ENCODE measurements around the gene GNGT2. TPM values are rescaled to one million over a fixed set of nuclear protein-coding genes. Genes with fewer than 3 reads are reported as not detected.

GNGT2 gene
- total RNA-seq, 1 donor from 2014 or later = not detected

- DNase-seq (ENCODE audit: low spot score in 2 of 2) = no peak
- no peak overlapping the region for H3K4me3 ChIP-seq
- H3K4me1 ChIP-seq = no peaks in the 10 kb centered on the region
- no peaks in the 10 kb centered on the region for H3K36me3 ChIP-seq
- no peak overlapping the region for H3K27ac ChIP-seq
- intact Hi-C loops (cut with DNase I) = loop anchor here (10.0 kb wide), 2 partner anchors 217 to 1143 kb away; partner anchors contain the start of gene PHB1
- TF ChIP-seq, protein P1, sequence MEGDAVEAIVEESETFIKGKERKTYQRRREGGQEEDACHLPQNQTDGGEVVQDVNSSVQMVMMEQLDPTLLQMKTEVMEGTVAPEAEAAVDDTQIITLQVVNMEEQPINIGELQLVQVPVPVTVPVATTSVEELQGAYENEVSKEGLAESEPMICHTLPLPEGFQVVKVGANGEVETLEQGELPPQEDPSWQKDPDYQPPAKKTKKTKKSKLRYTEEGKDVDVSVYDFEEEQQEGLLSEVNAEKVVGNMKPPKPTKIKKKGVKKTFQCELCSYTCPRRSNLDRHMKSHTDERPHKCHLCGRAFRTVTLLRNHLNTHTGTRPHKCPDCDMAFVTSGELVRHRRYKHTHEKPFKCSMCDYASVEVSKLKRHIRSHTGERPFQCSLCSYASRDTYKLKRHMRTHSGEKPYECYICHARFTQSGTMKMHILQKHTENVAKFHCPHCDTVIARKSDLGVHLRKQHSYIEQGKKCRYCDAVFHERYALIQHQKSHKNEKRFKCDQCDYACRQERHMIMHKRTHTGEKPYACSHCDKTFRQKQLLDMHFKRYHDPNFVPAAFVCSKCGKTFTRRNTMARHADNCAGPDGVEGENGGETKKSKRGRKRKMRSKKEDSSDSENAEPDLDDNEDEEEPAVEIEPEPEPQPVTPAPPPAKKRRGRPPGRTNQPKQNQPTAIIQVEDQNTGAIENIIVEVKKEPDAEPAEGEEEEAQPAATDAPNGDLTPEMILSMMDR (IDR thresholded peaks at IDR 0.05) = no peak
- no peaks in the 10 kb centered on the region for H3K9me3 ChIP-seq
- no peaks in the 10 kb centered on the region for H3K27me3 ChIP-seq
Measured at GRCh38 chr17:49198211-49198610, 12.2 kb downstream of the GNGT2 start.

GRCh38 chr17:49197346-49197998, 12.9 kb downstream of the GNGT2 start:
- no peaks in the 10 kb centered on the region for H3K36me3 ChIP-seq
- H3K27ac ChIP-seq = no peak overlapping the region
- DNase-seq (ENCODE audit: low spot score in 2 of 2) = no peak
- H3K9me3 ChIP-seq = no peaks in the 10 kb centered on the region
- no peak overlapping the region for H3K4me3 ChIP-seq
- TF ChIP-seq, protein P1 (IDR thresholded peaks at IDR 0.05) = no peak
- no peaks in the 10 kb centered on the region for H3K4me1 ChIP-seq
- H3K27me3 ChIP-seq = no peaks in the 10 kb centered on the region
- intact Hi-C loops (cut with DNase I) = loop anchor here (10.0 kb wide), 2 partner anchors 217 to 1143 kb away; partner anchors contain the start of gene PHB1

DNA sequence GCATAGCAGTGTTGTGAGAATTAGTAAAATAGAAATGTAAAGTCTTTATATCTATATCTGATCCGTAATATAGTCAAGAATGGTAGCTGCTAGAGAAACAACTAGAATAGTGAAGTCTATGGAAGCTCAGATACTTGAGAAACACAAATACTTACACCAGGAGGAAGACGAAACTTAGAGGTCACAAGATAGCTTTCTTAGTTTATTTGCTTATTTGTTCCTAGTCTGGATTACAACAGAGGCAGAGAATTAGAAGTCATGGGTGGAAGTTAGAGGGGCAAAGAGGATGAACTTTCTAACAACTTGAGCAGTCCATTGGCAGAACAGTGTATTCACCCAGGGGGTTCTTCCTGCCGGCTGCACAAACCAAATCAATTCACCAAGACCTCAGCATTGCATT, 13.9 kb downstream of the GNGT2 start:
- H3K36me3 ChIP-seq = no peaks in the 10 kb centered on the region
- TF ChIP-seq, protein P1 (IDR thresholded peaks at IDR 0.05) = no peak
- no peak for DNase-seq (ENCODE audit: low spot score in 2 of 2)
- H3K27ac ChIP-seq = no peak overlapping the region
- H3K4me3 ChIP-seq = no peak overlapping the region
- peaks cover 0 to under 1% of the 10 kb centered on the region in 2 donors for H3K4me1 ChIP-seq
- H3K27me3 ChIP-seq = no peaks in the 10 kb centered on the region
- H3K9me3 ChIP-seq = no peaks in the 10 kb centered on the region
- intact Hi-C loops (cut with DNase I) = loop anchor here (10.0 kb wide), 2 partner anchors 218 to 1142 kb away; partner anchors contain the start of gene PHB1

GRCh38 chr17:49195751-49196150, 14.6 kb downstream of the GNGT2 start:
- Histone ChIP-seq H3K4me1 (peaks cover 0 to 3% of the 10 kb centered on the region in 2 donors), H3K9me3 (no peaks in the 10 kb centered on the region), H3K36me3 (no peaks in the 10 kb centered on the region), H3K27ac (no peak overlapping the region), H3K4me3 (no peak overlapping the region), H3K27me3 (no peaks in the 10 kb centered on the region)
- intact Hi-C loops (cut with DNase I) = loop anchor here (10.0 kb wide), 2 partner anchors 219 to 1141 kb away; partner anchors contain the start of gene PHB1
- DNase-seq (ENCODE audit: low spot score in 2 of 2) = no peak
- TF ChIP-seq, protein P1 (IDR thresholded peaks at IDR 0.05) = no peak

- intact Hi-C loops (cut with DNase I) = loop anchor here (10.0 kb wide), 2 partner anchors 221 to 1139 kb away; partner anchors contain the start of gene PHB1
- H3K9me3 ChIP-seq = no peaks in the 10 kb centered on the region
- DNase-seq (ENCODE audit: low spot score in 2 of 2) = no peak
- no peak overlapping the region for H3K27ac ChIP-seq
- no peaks in the 10 kb centered on the region for H3K27me3 ChIP-seq
- TF ChIP-seq, protein P1 (IDR thresholded peaks at IDR 0.05) = no peak
- peaks cover 0 to 3% of the 10 kb centered on the region in 2 donors for H3K4me1 ChIP-seq
- H3K4me3 ChIP-seq = peak overlapping the region in 1 of 2 donors; percentile 76
- no peaks in the 10 kb centered on the region for H3K36me3 ChIP-seq
Measured at GRCh38 chr17:49194297-49194607, 16.1 kb downstream of the GNGT2 start.
